NOMO-1 treated with dmso at 0.1 percent for 144 hours (cell line): ENCODE data around the gene GRPR.

ENCODE experiments used
- DNase-seq: peaks from one replicate; lab custom pipeline; 2025; ENCODE audit not compliant: unreplicated experiment; lab: John Stamatoyannopoulos, UW

The GRPR gene

GRCh38 chrX:16123222-16123786 lies at the start of gene GRPR:
Gene GRPR, plus strand, starts transcription at chrX:16123565. Its CDS starts 389 bp downstream, at chrX:16123954.
- DNase-seq, result peak; percentile 82

DNA sequence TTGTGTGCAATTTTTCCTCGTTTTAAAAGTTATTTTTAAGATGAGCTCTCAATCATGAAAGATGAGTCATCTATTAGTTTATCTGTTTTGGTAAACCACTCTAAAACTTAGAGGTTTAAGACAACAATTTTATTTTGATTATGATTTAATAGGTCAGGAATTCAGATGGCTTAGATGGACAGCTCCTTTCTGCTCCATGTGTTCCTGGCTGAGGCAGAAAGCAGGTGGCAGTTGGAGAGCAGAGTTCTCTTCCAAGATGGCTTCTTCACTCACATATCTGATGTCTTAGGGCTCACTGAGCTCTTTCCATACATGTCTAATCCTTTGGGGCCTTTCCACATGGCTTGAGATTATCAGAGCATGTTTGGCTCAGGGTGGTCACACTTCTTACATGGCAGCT lies 48.3 kb upstream of the GRPR start:
- DNase-seq, result no peak

GRCh38 chrX:16076834-16077233 lies 46.5 kb upstream of the GRPR start:
- DNase-seq, result no peak

GRCh38 chrX:16077811-16078210 lies 45.6 kb upstream of the GRPR start:
- DNase-seq, result no peak

GRCh38 chrX:16081357-16081756 lies 42.0 kb upstream of the GRPR start:
- DNase-seq, result no peak

DNA sequence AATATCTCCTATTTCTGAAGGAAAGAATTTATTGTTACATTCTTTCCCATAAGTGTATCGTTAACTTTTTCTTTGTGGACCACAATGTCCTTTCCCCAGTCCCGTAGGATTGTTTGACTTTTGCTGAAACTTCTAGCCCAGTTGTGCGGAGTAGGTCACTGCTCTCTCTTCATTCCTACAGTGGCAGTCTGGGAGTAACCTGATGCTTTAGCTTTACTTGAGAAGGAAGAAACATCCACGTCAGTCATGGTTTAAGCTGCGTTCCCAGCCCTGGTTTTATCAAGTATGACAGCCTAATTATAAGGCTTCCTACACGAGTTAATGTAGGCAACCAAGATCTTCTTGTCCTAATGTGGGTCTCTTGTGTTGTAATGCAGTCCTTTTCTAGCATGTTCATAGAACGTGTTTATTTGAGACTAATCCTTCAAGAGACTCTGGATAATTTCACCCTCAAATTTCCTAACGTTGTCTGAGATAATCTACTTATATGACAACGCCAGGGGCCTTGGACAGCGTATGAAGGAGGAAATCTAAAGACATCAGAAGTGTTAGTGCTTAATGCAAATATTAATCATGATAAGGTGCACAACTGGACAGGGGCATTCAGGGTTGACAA lies 40.8 kb upstream of the GRPR start:
- DNase-seq, result no peak

DNA sequence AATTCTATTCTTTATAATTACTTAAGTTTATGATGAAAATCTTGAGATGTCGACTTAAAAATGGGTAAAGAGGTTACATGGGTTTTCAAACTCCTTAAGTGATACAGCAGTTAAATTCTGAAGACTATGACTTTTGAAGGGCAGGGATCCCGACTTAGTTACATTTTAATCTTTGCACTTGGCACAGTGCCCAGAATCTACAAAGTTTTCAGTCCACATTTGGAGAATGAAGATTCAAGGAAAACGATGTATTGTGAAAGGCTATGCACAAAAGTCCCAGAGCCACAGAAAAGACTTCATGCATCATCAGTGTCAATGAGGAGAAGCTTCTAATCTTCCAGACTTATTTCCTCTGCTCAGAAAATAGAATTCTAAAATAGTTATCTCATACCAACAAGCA lies 36.3 kb upstream of the GRPR start:
- no peak for DNase-seq

DNA sequence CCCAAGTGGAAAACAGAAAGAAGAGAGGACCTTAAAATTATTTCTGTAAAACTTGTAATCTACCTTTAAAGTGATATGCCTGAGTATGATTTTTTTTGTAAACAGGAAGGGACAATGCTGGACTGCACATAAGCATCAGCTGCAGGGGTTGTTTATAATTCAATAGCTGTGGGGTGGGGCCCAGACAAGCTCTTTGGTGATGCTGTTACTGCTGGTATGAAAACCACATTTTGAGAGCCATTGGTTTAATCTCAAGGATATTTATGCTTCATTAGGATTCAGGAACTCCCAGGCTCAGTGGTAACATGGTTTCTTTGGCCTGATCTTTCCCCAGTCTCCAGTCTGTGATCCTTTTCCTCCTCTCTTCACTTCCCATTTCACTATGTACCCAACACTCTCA lies 34.3 kb upstream of the GRPR start:
- DNase-seq, result no peak

DNA sequence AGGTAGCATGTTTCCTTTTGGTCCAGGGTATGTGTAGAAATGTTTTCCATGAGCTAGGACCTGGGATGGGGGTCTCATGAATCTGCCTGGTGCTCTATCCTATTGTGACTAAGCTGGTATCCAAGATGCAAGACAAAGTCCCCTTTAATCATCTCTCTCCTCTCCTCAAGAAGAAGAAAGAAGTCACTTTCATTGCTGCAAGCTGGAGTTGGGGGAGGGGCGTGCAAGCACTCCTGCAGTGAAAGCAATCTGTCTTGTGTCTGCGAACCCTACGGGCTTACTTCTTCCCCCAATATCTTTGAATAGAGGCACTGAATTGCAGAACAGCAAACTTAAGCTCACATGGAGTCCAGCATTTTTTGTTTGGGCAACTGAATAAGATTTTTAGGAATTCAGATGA lies 27.2 kb upstream of the GRPR start:
- peak; percentile 37 for DNase-seq

DNA sequence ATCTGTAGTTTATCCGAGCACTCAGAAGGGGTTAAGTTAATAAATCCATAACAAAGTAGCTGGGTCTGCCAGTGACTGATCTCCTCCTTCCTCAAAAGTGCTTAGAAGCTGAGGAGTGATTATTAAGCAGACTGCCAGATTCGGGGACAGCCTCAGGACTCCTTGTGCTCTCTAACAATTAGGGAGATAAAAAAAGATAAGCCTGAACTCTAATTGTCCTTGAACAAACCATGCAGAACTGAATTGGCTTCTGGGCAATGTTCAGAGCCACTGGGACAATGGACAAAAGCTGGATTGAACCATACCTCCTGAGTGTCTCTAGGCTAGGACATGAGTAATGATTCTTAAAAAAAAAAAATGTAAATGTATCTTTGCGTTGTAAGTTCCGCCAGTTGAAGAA lies 22.7 kb upstream of the GRPR start:
- DNase-seq, result no peak

DNA sequence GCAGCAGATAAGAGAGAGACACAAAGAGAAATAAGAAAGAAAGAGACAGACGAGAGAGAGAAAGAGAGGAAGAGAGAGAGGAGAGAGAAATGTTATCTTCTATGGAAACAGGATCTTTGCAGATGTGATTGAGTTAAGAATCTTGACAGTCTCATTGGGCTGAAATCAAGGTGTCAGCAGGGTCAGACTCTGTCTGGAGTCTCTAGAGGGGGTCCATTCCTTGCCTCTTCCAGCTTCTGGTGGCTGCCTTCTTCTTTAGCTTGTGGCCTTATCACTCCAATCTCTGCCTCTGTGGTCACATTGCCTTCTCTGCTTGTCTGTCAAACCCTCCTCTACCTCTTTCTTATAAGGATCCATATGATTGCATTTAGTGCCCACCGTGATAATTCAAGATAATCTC lies 21.8 kb upstream of the GRPR start:
- DNase-seq, result no peak

DNA sequence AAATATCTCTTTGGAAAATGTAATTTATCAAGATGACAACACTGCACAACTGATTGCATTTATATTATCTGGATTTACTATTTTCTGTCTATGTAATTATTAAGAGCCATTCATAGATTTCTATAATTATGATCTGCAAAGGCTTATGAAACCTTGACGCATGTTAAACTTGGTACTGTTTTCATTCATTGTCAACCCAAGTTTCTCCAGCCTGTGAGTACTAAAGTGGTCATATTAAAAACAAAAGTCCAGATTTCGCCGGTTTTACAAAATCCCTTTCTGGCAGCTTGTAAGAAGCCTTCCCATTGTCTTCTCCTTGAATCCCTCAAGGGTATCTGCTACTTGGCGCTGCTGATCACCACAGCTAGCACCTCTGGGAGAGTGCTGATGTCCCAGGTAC lies 19.7 kb upstream of the GRPR start:
- DNase-seq, result no peak

DNA sequence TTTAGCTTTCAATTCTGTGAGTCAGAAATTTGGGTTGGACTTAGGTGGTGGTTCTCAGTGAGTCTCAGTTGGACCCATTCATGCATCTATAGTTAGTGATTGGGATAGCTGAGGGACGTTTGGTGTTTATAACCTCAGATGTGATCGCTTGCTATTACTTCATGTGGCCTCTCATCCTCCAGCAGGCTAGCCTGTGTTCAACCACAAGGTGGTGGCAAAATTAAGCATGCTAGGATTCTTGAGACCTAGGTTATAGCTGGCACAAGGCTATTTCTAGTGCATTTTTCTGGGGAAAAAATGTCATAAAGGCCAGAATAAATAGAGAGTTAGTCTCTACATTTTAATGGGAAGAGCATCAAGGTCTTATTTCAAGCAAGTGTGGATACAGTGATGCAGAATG lies 10.9 kb upstream of the GRPR start:
- DNase-seq, result no peak

- DNase-seq, result peak; percentile 31
Observed at GRCh38 chrX:16113978-16114565, 9.3 kb upstream of the GRPR start.

- no peak for DNase-seq
Observed at GRCh38 chrX:16114611-16115010, 8.8 kb upstream of the GRPR start.

GRCh38 chrX:16119353-16120220 lies 3.8 kb upstream of the GRPR start:
- peak; percentile 39 for DNase-seq

DNA sequence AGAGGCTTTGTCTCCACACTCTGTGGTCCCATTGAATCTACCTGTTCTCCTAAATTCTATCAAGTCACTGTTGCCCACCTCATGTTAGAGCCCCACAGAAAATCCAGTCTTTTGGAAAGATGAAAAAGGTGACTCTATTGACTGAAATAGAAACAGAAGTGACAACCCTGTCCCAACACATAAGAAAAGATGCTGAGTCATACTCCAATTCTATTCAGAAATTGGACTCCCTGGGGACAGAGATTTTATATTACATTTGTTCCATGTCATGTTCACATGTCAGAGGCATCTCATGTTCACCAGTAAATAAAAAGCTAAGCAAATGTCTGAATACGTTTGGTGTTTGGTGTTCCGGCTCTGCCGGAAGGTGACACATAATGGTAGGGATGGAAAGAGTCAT lies 2.9 kb upstream of the GRPR start:
- no peak for DNase-seq

- no peak for DNase-seq
Observed at GRCh38 chrX:16124201-16124600, 836 bp downstream of the GRPR start.

GRCh38 chrX:16125520-16126149 lies 2.3 kb downstream of the GRPR start:
- peak; percentile 16 for DNase-seq

DNA sequence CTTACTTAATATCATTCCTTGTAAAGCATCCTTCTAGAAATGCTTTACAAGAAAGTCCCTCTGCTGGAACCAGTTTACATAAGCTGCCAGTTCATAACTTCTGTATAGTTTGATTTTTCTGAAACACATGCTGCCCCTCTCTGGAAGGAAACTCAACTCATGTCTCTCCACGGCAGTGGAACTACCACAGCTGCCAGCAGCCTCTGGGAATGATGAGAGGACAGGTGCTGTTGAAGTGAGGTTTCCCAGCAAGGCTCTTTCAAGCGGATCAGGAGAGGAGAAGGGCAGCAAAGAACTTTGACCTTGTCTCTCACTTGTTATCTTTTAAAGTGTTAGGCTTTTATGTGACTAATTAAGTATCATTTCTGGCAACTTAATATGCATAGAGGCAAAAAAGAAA lies 7.3 kb downstream of the GRPR start:
- DNase-seq, result no peak

DNA sequence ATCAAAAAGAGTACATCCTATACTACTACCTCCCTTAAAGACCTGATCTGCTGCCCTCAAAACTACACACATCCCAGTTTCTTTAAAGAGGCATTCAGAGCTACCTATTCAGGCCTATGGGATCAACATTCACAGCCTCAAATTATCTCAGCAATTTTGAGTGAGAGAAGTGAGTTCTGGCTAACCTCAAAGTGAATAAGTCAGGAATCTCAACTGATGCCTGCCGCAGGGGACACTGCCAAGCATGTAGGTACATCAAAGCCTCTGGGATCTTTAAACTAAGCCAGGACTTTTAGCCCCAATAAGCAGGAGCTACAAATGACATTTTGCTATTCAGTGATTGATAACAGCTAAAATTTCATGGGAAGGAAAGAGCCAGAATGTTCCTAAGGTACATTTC lies 11.6 kb downstream of the GRPR start:
- DNase-seq, result no peak
